PC-3 (cell line): Measurements from ENCODE around the gene PTGES3L. TPM values are rescaled to one million over a fixed set of nuclear protein-coding genes. Genes with fewer than 3 reads are reported as not detected.
"Not testable (repeated sequence)": the region's sequence is repeated elsewhere in the genome, so short reads cannot be mapped to it uniquely, and the experiment has no call there.

Source experiments
- ATAC-seq: fragments of 200-7000 bp; cut with Tn5 transposase; 2 replicates; pipeline ENCODE4 v1.9.1; 2020; ENCODE audit warnings: mild to moderate bottlenecking, moderate library complexity
- BruUV-seq: library from RNA; stranded (reverse); fragments of 400-500 nt; replicated peaks from 2 replicates; lab custom pipeline; 2021; lab: Mats Ljungman, UMichigan
- CTCF ChIA-PET: fragments of 300-600 bp; sonication (Branson Sonifier 250); formaldehyde crosslinking; loops from one replicate; lab custom pipeline; 2022; ENCODE audit warnings: antibody characterized with exemption; lab: Charles Lee
- POLR2A ChIA-PET: fragments of 300-600 bp; sonication (Branson Sonifier 250); formaldehyde crosslinking; loops from one replicate; lab custom pipeline; 2022; ENCODE audit warnings: antibody characterized with exemption; ENCODE audit not compliant: unreplicated experiment; lab: Charles Lee
- DNase-seq: peaks from one replicate; pipeline ENCODE4 v3.0.0-alpha.2; 2015
- H2AFZ ChIP-seq: fragments of 300-600 bp; sonication (generic); 2 replicates; pipeline ENCODE4 v1.6.0; 2016; ENCODE audit warnings: antibody characterized with exemption, low read length
- H3F3A ChIP-seq: fragments of 300-600 bp; sonication (generic); one replicate; pipeline ENCODE4 v1.6.0; 2017; ENCODE audit warnings: antibody characterized with exemption, low read length, control low read depth, mild to moderate bottlenecking; ENCODE audit not compliant: unreplicated experiment
- H3K27ac ChIP-seq: fragments of 300-600 bp; sonication (generic); 2 replicates; pipeline ENCODE4 v1.5.1; 2016; ENCODE audit warnings: mild to moderate bottlenecking, low read length
- H3K27me3 ChIP-seq: fragments of 300-600 bp; sonication (generic); 2 replicates; pipeline ENCODE4 v1.6.1; 2016; ENCODE audit warnings: low read length, mixed read lengths
- H3K36me3 ChIP-seq: fragments of 300-600 bp; sonication (generic); 2 replicates; pipeline ENCODE4 v1.6.1; 2016; ENCODE audit warnings: low read depth, mixed run types, low read length, mixed read lengths
- H3K4me1 ChIP-seq: fragments of 300-600 bp; sonication (generic); 2 replicates; pipeline ENCODE4 v1.5.1; 2016; ENCODE audit warnings: low read length; ENCODE audit not compliant: insufficient read depth
- H3K4me2 ChIP-seq: fragments of 300-600 bp; sonication (generic); 2 replicates; pipeline ENCODE4 v1.6.0; 2016; ENCODE audit warnings: low read length
- H3K4me3 ChIP-seq: fragments of 300-600 bp; sonication (generic); 2 replicates; pipeline ENCODE4 v1.5.1; 2016; ENCODE audit warnings: mild to moderate bottlenecking, low read length, mixed read lengths
- H3K79me2 ChIP-seq: fragments of 300-600 bp; sonication (generic); 2 replicates; pipeline ENCODE4 v1.6.1; 2017; ENCODE audit warnings: low read length, mixed read lengths
- H3K9ac ChIP-seq: fragments of 300-600 bp; sonication (generic); 2 replicates; pipeline ENCODE4 v1.6.0; 2016; ENCODE audit warnings: mild to moderate bottlenecking, low read length
- H3K9me2 ChIP-seq: fragments of 300-600 bp; sonication (generic); replicated peaks from 2 replicates; pipeline ENCODE4 v1.6.1; 2016; ENCODE audit warnings: mixed run types, low read length, mixed read lengths
- H3K9me3 ChIP-seq: fragments of 300-600 bp; sonication (generic); 2 replicates; pipeline ENCODE4 v1.6.1; 2016; ENCODE audit warnings: low read length, mixed read lengths
- H4K20me1 ChIP-seq: fragments of 300-600 bp; sonication (generic); 2 replicates; pipeline ENCODE4 v1.6.1; 2016; ENCODE audit warnings: low read length, mixed read lengths
- EZH2 ChIP-seq: fragments of 300-600 bp; sonication (generic); IDR thresholded peaks from one replicate; pipeline ENCODE4 v1.6.1; 2017; ENCODE audit warnings: antibody characterized with exemption, mild to moderate bottlenecking, low read length; ENCODE audit not compliant: unreplicated experiment
- EZH2phosphoT487 ChIP-seq: fragments of 300-600 bp; sonication (generic); IDR thresholded peaks from 2 replicates; pipeline ENCODE4 v1.6.1; 2018; ENCODE audit warnings: mild to moderate bottlenecking, antibody characterized with exemption, low read length, borderline replicate concordance
- intact Hi-C: fragments of 100-400 bp; cut with micrococcal nuclease; formaldehyde crosslinking; loops from 2 replicates; pipeline ENCODE4 v1.9.0; 2023
- total RNA-seq: library from RNA; depleted of rRNA; stranded (reverse); fragments of >200 nt; gene quantifications from 2 replicates; pipeline ENCODE4 v1.2.3, GENCODE V29; 2014
- TF ChIP-seq, protein P1 (sequence below): fragments of 300-600 bp; sonication (generic); conservative IDR thresholded peaks from 2 replicates; pipeline ENCODE4 v1.5.1; 2017; ENCODE audit warnings: antibody characterized with exemption, low read depth, mild to moderate bottlenecking, low read length

The PTGES3L gene
- total RNA-seq, 1 experiment from 2014 or later = 0.55 TPM

DNA sequence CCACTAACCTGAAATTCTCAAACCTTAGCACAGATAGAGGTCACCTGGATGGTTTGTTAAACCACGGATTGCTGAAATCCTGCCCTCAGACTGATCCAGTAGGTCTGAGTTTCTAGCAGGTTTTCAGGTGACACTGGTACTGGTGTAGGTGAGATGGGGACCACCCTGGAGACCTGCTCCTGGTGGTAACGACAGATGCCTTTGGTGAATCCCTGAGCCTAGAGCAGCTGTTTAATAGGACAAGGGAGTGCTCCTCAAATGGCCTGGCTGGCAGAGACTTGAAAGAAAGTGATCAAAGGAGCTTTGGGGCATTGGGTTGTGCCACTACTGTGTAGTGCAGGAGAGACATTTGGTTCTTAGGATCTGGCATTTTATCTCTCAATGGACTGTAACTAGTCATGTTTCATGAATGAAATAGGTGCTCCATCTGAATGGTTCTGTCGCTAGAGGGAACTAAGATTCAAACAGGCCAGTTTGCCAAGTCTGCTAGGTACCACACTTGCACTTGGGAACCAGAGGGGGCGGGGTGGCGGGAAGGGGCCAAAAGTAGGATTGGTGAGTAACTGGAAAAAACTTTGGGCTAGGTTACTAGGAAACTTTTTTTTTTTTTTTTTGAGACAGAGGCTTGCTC, 23.8 kb upstream of the PTGES3L start:
- H3K4me2 ChIP-seq = no peak overlapping the region
- H3K4me1 ChIP-seq = peaks cover 37% of the 10 kb centered on the region
- no peak overlapping the region for H3K9ac ChIP-seq
- H3K36me3 ChIP-seq = peaks cover 28% of the 10 kb centered on the region
- H3K79me2 ChIP-seq = peaks cover 23% of the 10 kb centered on the region
- BruUV-seq = no TSS peak
- no peaks in the 10 kb centered on the region for H3K27me3 ChIP-seq
- ATAC-seq (peak; percentile 23), DNase-seq (peak; percentile 67)
- H3F3A ChIP-seq = no peaks in the 10 kb centered on the region
- H2AFZ ChIP-seq = no peak overlapping the region
- CTCF ChIA-PET = no interaction called here
- TF ChIP-seq EZH2 = no peak
- TF ChIP-seq, protein P1, sequence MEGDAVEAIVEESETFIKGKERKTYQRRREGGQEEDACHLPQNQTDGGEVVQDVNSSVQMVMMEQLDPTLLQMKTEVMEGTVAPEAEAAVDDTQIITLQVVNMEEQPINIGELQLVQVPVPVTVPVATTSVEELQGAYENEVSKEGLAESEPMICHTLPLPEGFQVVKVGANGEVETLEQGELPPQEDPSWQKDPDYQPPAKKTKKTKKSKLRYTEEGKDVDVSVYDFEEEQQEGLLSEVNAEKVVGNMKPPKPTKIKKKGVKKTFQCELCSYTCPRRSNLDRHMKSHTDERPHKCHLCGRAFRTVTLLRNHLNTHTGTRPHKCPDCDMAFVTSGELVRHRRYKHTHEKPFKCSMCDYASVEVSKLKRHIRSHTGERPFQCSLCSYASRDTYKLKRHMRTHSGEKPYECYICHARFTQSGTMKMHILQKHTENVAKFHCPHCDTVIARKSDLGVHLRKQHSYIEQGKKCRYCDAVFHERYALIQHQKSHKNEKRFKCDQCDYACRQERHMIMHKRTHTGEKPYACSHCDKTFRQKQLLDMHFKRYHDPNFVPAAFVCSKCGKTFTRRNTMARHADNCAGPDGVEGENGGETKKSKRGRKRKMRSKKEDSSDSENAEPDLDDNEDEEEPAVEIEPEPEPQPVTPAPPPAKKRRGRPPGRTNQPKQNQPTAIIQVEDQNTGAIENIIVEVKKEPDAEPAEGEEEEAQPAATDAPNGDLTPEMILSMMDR = 0 out of 2 replicates have a peak, but pooled peaks have one; percentile 17
- H3K4me3 ChIP-seq = no peak overlapping the region
- no peaks in the 10 kb centered on the region for H3K9me2 ChIP-seq
- intact Hi-C loops = no loop called here
- POLR2A ChIA-PET = no interaction called here
- H4K20me1 ChIP-seq = peaks cover 16% of the 10 kb centered on the region; the same call in 1 of the 2 replicates
- no peaks in the 10 kb centered on the region for H3K9me3 ChIP-seq
- peak overlapping the region; percentile 47 for H3K27ac ChIP-seq

DNA sequence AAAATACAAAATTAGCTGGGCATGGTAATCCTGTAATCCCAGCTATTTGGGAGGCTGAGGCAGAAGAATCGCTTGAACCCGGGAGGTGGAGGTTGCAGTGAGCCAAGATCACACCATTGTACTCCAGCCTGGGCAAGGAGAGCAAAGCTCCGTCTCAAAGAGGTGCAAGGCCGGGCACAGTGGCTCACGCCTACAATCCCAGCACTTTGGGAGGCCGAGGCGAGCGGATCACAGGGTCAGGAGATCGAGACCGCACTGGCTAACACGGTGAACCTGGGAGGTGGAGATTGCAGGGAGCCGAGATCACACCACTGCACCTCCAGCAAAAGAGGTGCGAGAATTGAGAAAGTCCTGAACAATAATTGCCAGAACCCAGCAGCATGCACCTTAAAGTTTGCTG, 21.0 kb upstream of the PTGES3L start:
- Histone ChIP-seq H3K4me2 (peak overlapping the region; percentile 22; the same call in 1 of the 2 replicates), H3K4me1 (peaks cover 41% of the 10 kb centered on the region), H3K36me3 (peaks cover 28% of the 10 kb centered on the region), H3K79me2 (peaks cover 27% of the 10 kb centered on the region), H4K20me1 (peaks cover 16% of the 10 kb centered on the region; the same call in 1 of the 2 replicates)
- BruUV-seq, H3K4me3 ChIP-seq, H3K9me3 ChIP-seq, H3K9me2 ChIP-seq, H3K9ac ChIP-seq, H3K27me3 ChIP-seq, DNase-seq, H3K27ac ChIP-seq, intact Hi-C loops, H2AFZ ChIP-seq, CTCF ChIA-PET, POLR2A ChIA-PET, ATAC-seq, H3F3A ChIP-seq: not testable (repeated sequence)

DNA sequence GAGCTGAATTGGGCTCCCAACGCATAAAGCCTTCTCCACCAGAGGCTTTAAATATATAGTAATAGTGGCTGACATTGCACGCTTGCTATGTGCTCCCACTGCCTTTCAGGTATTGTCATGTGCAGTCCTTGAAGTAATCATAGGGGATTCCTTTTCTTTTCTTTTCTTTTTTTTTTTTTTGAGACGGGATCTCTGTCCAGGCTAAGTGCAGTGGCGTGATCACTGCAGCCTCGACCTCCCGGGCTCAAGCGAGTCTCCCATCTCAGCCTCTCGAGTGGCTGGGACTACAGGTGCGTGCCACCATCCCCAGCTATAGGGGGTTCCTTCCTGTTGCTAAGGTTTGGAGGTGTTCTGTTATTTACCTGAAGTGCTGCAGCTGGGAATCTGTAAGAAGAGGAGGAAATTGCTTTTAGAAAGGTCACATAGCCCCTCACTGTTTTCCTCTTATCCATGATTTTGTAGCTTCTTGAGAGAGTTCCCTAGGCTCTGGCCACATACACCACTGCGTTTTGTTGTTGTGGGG, 19.2 kb upstream of the PTGES3L start:
- Histone ChIP-seq H3K4me1 (peaks cover 41% of the 10 kb centered on the region), H3K4me3 (peak overlapping the region; percentile 95), H2AFZ (no peak overlapping the region), H3F3A (no peaks in the 10 kb centered on the region), H4K20me1 (peaks cover 16% of the 10 kb centered on the region; the same call in 1 of the 2 replicates), H3K36me3 (peaks cover 33% of the 10 kb centered on the region), H3K27ac (peak overlapping the region; percentile 79), H3K9me3 (no peaks in the 10 kb centered on the region), H3K9ac (peak overlapping the region; percentile 99), H3K27me3 (no peaks in the 10 kb centered on the region), H3K4me2 (peak overlapping the region; percentile 99), H3K9me2 (no peaks in the 10 kb centered on the region), H3K79me2 (peaks cover 27% of the 10 kb centered on the region)
- BruUV-seq = no TSS peak
- POLR2A ChIA-PET = no interaction called here
- TF ChIP-seq, protein P1 = no peak
- TF ChIP-seq EZH2phosphoT487 (no peak), EZH2 (no peak)
- intact Hi-C loops = loop anchor here (2.0 to 5.0 kb wide), 2 partner anchors 34 to 152 kb away; partner anchors contain the start of gene AARSD1
- CTCF ChIA-PET = no interaction called here
- ATAC-seq (no peak), DNase-seq (no peak)
